ENCODE measurements around the gene IGFL2.

Gene IGFL2

DNA sequence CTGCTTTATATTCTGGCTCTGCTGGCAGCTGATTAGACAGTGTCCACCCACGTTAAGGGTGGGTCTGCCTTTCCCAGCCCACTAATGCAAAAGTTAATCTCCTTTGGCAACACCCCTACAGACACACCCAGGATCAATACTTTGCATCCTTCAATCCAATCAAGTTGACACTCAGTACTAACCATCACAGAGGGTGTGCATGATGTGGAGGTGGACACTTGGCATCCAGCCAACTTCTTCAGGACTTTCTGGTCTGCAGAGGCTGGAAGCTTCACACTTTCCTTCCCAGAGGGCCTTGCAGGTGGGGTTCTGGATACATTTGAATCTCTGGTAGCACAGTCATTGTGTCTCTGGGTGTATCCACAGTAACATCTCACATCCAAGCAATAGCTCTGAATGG is 62.6 kb downstream of the IGFL2 start:
- Histone ChIP-seq H3K27ac (no peak overlapping the region), H3K4me3 (no peak overlapping the region)
- no peak for TF ChIP-seq CTCF (IDR thresholded peaks at IDR 0.05)
- no peak for DNase-seq (ENCODE audit: low spot score)
